H9 (cell line): ENCODE measurements around the gene SNX33. TPM values are rescaled to one million over a fixed set of nuclear protein-coding genes. Genes with fewer than 3 reads are reported as not detected.

ENCODE experiments used
- DNase-seq: peaks from one replicate; pipeline ENCODE4 v3.0.0-alpha.2; 2017
- H2AFZ ChIP-seq: one replicate; pipeline ENCODE4 v1.6.1; 2013; ENCODE audit warnings: mild to moderate bottlenecking, low read length, control low read depth, moderate library complexity
- H2AK5ac ChIP-seq: 2 replicates; pipeline ENCODE4 v1.6.1; 2013; ENCODE audit warnings: low read length, control low read depth, mixed read lengths; ENCODE audit not compliant: insufficient read length
- H2BK120ac ChIP-seq: one replicate; pipeline ENCODE4 v1.6.1; 2013; ENCODE audit warnings: low read depth, mild to moderate bottlenecking, low read length, control low read depth, inconsistent platforms; ENCODE audit not compliant: poor library complexity, severe bottlenecking
- H2BK12ac ChIP-seq: 2 replicates; pipeline ENCODE4 v1.6.1; 2013; ENCODE audit warnings: low read length, control low read depth, mixed read lengths, low read depth; ENCODE audit not compliant: insufficient read length
- H2BK15ac ChIP-seq: 2 replicates; pipeline ENCODE4 v1.6.1; 2013; ENCODE audit warnings: low read depth, low read length, control low read depth
- H2BK20ac ChIP-seq: one replicate; pipeline ENCODE4 v1.6.1; 2013; ENCODE audit warnings: low read depth, mild to moderate bottlenecking, low read length, control low read depth, inconsistent platforms; ENCODE audit not compliant: poor library complexity, severe bottlenecking
- H2BK5ac ChIP-seq: 2 replicates; pipeline ENCODE4 v1.6.1; 2013; ENCODE audit warnings: low read length, control low read depth, mixed read lengths; ENCODE audit not compliant: insufficient read length
- H3K14ac ChIP-seq: 2 replicates; pipeline ENCODE4 v1.6.1; 2013; ENCODE audit warnings: low read length, control low read depth; ENCODE audit not compliant: insufficient read depth
- H3K18ac ChIP-seq: 2 replicates; pipeline ENCODE4 v1.6.1; 2013; ENCODE audit warnings: low read depth, mild to moderate bottlenecking, mixed read lengths, low read length, control low read depth; ENCODE audit not compliant: insufficient read length
- H3K23ac ChIP-seq: 2 replicates; pipeline ENCODE4 v1.6.1; 2013; ENCODE audit warnings: low read length, control low read depth, mixed read lengths, low read depth; ENCODE audit not compliant: insufficient read length
- H3K23me2 ChIP-seq: 2 replicates; pipeline ENCODE4 v1.6.1; 2013; ENCODE audit warnings: low read depth, mild to moderate bottlenecking, mixed read lengths, low read length, control low read depth; ENCODE audit not compliant: insufficient read length, poor library complexity, severe bottlenecking
- H3K27ac ChIP-seq: 2 replicates; pipeline ENCODE4 v1.5.1; 2013; ENCODE audit warnings: low read length, control low read depth, mixed read lengths, low read depth; ENCODE audit not compliant: insufficient read length
- H3K27me3 ChIP-seq: 2 replicates; pipeline ENCODE4 v1.6.1; 2013; ENCODE audit warnings: low read length, control low read depth, inconsistent platforms; ENCODE audit not compliant: insufficient read depth
- H3K4ac ChIP-seq: 2 replicates; pipeline ENCODE4 v1.6.1; 2013; ENCODE audit warnings: low read depth, mild to moderate bottlenecking, control low read depth, inconsistent platforms, low read length, moderate library complexity
- H3K4me1 ChIP-seq: 2 replicates; pipeline ENCODE4 v1.6.1; 2013; ENCODE audit warnings: low read length, control low read depth, inconsistent platforms; ENCODE audit not compliant: insufficient read depth
- H3K4me2 ChIP-seq: 2 replicates; pipeline ENCODE4 v1.6.1; 2013; ENCODE audit warnings: low read length, control low read depth, mixed read lengths; ENCODE audit not compliant: insufficient read length, insufficient read depth
- H3K56ac ChIP-seq: 2 replicates; pipeline ENCODE4 v1.6.1; 2013; ENCODE audit warnings: low read depth, mild to moderate bottlenecking, mixed read lengths, low read length, control low read depth; ENCODE audit not compliant: insufficient read length
- H3K79me1 ChIP-seq: 2 replicates; pipeline ENCODE4 v1.6.1; 2013; ENCODE audit warnings: low read depth, mild to moderate bottlenecking, moderate library complexity, low read length, control low read depth, inconsistent platforms; ENCODE audit not compliant: insufficient read depth, poor library complexity, severe bottlenecking
- H3K79me2 ChIP-seq: 2 replicates; pipeline ENCODE4 v1.6.1; 2013; ENCODE audit warnings: low read length, control low read depth, inconsistent platforms; ENCODE audit not compliant: insufficient read depth
- H3K9ac ChIP-seq: 2 replicates; pipeline ENCODE4 v1.6.1; 2013; ENCODE audit warnings: low read length, control low read depth, mixed read lengths; ENCODE audit not compliant: insufficient read length; ENCODE audit errors: extremely low read depth
- H3K9me3 ChIP-seq: one replicate; pipeline ENCODE4 v1.6.1; 2013; ENCODE audit warnings: low read depth, low read length, inconsistent platforms; ENCODE audit not compliant: control insufficient read depth
- H3T11ph ChIP-seq: one replicate; pipeline ENCODE4 v1.6.1; 2013; ENCODE audit warnings: mild to moderate bottlenecking, low read length, control low read depth, inconsistent platforms
- H4K20me1 ChIP-seq: one replicate; pipeline ENCODE4 v1.6.1; 2013; ENCODE audit not compliant: control insufficient read depth, insufficient read length, insufficient read depth
- H4K5ac ChIP-seq: 2 replicates; pipeline ENCODE4 v1.6.1; 2013; ENCODE audit warnings: low read depth, mild to moderate bottlenecking, mixed read lengths, low read length, control low read depth; ENCODE audit not compliant: insufficient read length
- H4K8ac ChIP-seq: replicated peaks from 2 replicates; pipeline ENCODE4 v1.6.1; 2013; ENCODE audit warnings: low read length, control low read depth, mixed read lengths, low read depth; ENCODE audit not compliant: insufficient read length
- H4K91ac ChIP-seq: 2 replicates; pipeline ENCODE4 v1.6.1; 2013; ENCODE audit warnings: low read depth, mild to moderate bottlenecking, moderate library complexity, mixed read lengths, low read length, control low read depth; ENCODE audit not compliant: insufficient read length
- H3K27ac Mint-ChIP-seq, 3 experiments: 2 replicates in 2 of 3; 3 replicates in 1 of 3; pipeline ENCODE4 v1.8.0; 2020 to 2021; ENCODE audit warnings: mixed read lengths in 3 of 3, mild to moderate bottlenecking in 1 of 3, moderate library complexity in 1 of 3
- H3K27me3 Mint-ChIP-seq: 2 replicates; pipeline ENCODE4 v1.8.0; 2021; ENCODE audit warnings: low read depth, mild to moderate bottlenecking, moderate library complexity, mixed read lengths
- H3K36me3 Mint-ChIP-seq, 3 experiments: 2 replicates in 2 of 3; 3 replicates in 1 of 3; pipeline ENCODE4 v1.8.0; 2020 to 2021; ENCODE audit warnings: low read depth in 3 of 3, mixed read lengths in 3 of 3; ENCODE audit not compliant: insufficient read depth in 1 of 3
- H3K4me1 Mint-ChIP-seq, 2 experiments: 2 replicates each; pipeline ENCODE4 v1.8.0; 2020; ENCODE audit warnings: mixed read lengths in 2 of 2
- H3K4me3 Mint-ChIP-seq, 2 experiments: 2 replicates in 1 of 2; 3 replicates in 1 of 2; pipeline ENCODE4 v1.8.0; 2020 to 2021; ENCODE audit warnings: mild to moderate bottlenecking in 2 of 2, mixed read lengths in 2 of 2, moderate library complexity in 1 of 2
- H3K9me3 Mint-ChIP-seq, 2 experiments: 2 replicates in 1 of 2; 3 replicates in 1 of 2; pipeline ENCODE4 v1.8.0; 2020; ENCODE audit warnings: mild to moderate bottlenecking in 2 of 2, mixed read lengths in 2 of 2, moderate library complexity in 1 of 2
- CTCF ChIP-seq: fragments of 200-600 bp; sonication (generic); conservative IDR thresholded peaks from 3 replicates; pipeline ENCODE4 v1.8.0; 2021; ENCODE audit warnings: antibody characterized with exemption, mild to moderate bottlenecking
- WGBS: extraction: QIAGEN DNeasy Blood & Tissue Kit; methylation state at CpG from one replicate; pipeline ENCODE4 v1.1.7; 2013; ENCODE audit warnings: missing lambda C conversion rate, low lambda C conversion rate, mixed read lengths; ENCODE audit not compliant: insufficient read length; ENCODE audit errors: extremely low coverage; 5-methylcytosine and 5-hydroxymethylcytosine counted together
- total RNA-seq: library from RNA; stranded (reverse); gene quantifications from 2 replicates; pipeline ENCODE4 v1.2.1, GENCODE V29; 2021

SNX33 gene
- total RNA-seq, 1 experiment from 2014 or later: 17.7 TPM

DNA sequence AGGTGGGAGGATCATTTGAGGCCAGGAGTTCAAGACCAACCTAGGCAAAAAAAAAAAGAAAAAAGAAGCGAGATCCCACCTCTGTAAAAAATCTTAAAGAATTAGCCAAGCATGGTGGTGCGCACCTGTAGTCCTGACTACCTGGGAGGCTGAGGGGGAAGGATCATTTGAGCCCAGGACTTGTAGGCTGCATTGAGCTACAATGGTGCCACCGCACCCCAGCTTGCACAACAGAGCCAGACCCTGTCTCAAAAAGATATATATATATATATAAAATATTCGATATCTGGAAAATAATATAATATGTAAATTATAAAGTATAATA, 6.6 kb upstream of the SNX33 start:
- Histone ChIP-seq H2BK120ac (no peak overlapping the region), H2BK5ac (no peak overlapping the region), H3K27me3 (no peaks in the 10 kb centered on the region; the same call in 1 of the 2 replicates), H2BK20ac (no peak overlapping the region), H3K4me1 (no peaks in the 10 kb centered on the region), H3K9ac (peak overlapping the region; percentile 73), H3K14ac (no peak overlapping the region), H3K23me2 (peaks cover 15% of the 10 kb centered on the region), H4K91ac (no peak overlapping the region), H2BK15ac (no peak overlapping the region), H2AK5ac (no peak overlapping the region), H3K79me2 (peaks cover 20% of the 10 kb centered on the region; the same call in 1 of the 2 replicates), H3K27ac (no peak overlapping the region), H3K4me2 (peak overlapping the region; percentile 71), H2BK12ac (no peak overlapping the region), H4K5ac (no peak overlapping the region), H2AFZ (no peak overlapping the region), H3K79me1 (peaks cover 9% of the 10 kb centered on the region), H3K56ac (no peak overlapping the region), H3K18ac (no peak overlapping the region), H3K9me3 (no peaks in the 10 kb centered on the region), H4K20me1 (no peaks in the 10 kb centered on the region), H3K23ac (no peak overlapping the region), H3K4ac (no peak overlapping the region), H4K8ac (no peak overlapping the region), H3T11ph (no peak overlapping the region)
- no peak for TF ChIP-seq CTCF
- Mint-ChIP-seq H3K27me3 (peaks cover 14% of the 10 kb centered on the region), H3K4me1 (peaks cover 23 to 32% of the 10 kb centered on the region in 2 experiments), H3K4me3 (peak overlapping the region; percentile 92 to 93), H3K27ac (peak overlapping the region in 2 of 3 experiments; percentile 83 to 92; a peak in 4 of 7 replicates), H3K9me3 (no peaks in the 10 kb centered on the region), H3K36me3 (peaks cover 0 to 10% (median 3%) of the 10 kb centered on the region in 3 experiments; a peak in 3 of 7 replicates)
- no peak for DNase-seq
- no CpG with 5 or more reads among the region's 4 CpGs for WGBS
